BLaER1 treated with 17β-estradiol and CSF1 and Interleukin-3, amounts not matched to agents 10 nM and 100 nM (cell line): ENCODE results near the gene RAB11FIP3.

ENCODE experiments used
- H3K27ac ChIP-seq, 11 experiments: shearing (Covaris generic); formaldehyde crosslinking; 2 replicates each; pipeline ENCODE4 v1.8.1; 2022
- H3K27me3 ChIP-seq, 11 experiments: shearing (Covaris generic); formaldehyde crosslinking; 2 replicates each; pipeline ENCODE4 v1.8.1; 2022
- H3K36me3 ChIP-seq, 11 experiments: shearing (Covaris generic); formaldehyde crosslinking; 2 replicates each; pipeline ENCODE4 v1.8.1; 2022
- H3K4me1 ChIP-seq, 10 experiments: shearing (Covaris generic); formaldehyde crosslinking; 2 replicates each; pipeline ENCODE4 v1.8.1; 2022
- H3K4me2 ChIP-seq, 11 experiments: shearing (Covaris generic); formaldehyde crosslinking; 2 replicates each; pipeline ENCODE4 v1.8.1; 2022
- H3K4me3 ChIP-seq, 10 experiments: shearing (Covaris generic); formaldehyde crosslinking; 2 replicates each; pipeline ENCODE4 v1.8.1; 2022
- H3K9ac ChIP-seq, 11 experiments: shearing (Covaris generic); formaldehyde crosslinking; 2 replicates each; pipeline ENCODE4 v1.8.1; 2022
- H3K9me3 ChIP-seq, 11 experiments: shearing (Covaris generic); formaldehyde crosslinking; replicated peaks in 1 of 11; 2 replicates each; pipeline ENCODE4 v1.8.1; 2022
- H4K20me1 ChIP-seq, 11 experiments: shearing (Covaris generic); formaldehyde crosslinking; 2 replicates each; pipeline ENCODE4 v1.8.1; 2022
- Cebpa-rat ChIP-seq, 11 experiments: shearing (Covaris generic); IDR thresholded peaks; 2 replicates each; pipeline ENCODE4 v1.8.1; 2022

The RAB11FIP3 gene

DNA sequence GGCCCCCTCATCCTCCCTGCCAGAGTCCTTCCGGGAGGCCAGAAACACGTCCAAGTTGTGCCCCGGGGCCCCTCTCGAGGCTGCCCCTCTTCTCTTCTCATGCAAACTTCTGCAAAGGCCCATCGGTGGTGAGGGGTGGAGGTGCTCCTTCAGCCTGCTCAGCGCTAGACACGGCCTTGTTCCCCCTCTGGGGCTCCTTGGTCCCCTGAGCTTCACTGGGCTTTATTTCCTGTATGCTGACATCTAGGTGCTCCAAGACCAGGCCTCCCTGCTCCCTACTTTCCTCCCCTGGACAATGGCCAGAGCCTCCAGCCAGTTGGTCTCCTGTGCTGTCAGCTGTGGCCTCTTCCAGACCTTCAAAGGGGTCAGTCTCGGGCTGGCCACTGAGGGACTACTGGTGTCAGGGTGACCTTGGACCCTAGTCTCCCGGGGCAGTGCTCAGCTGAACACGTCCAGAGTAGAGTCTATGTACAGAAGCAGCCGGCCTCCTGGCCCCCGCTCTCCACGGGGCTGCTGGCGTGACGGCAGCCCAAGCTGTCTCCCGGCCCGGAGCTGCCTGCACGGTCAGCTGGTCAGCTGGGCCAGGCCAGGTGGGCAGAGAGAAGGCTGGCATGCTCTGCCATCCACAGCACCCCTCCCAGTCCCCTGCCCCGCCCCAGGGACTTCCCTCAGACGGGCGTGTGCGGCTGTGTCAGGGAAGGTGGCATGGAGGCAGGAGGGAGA lies 133.0 kb downstream of the RAB11FIP3 start:
- Histone ChIP-seq H3K9me3 (no peaks in the 10 kb centered on the region), H3K27ac (no peak overlapping the region; a peak in 1 of 22 replicates), H4K20me1 (peaks cover 0 to 91% (median 54%) of the 10 kb centered on the region in 11 experiments; a peak in 19 of 22 replicates), H3K9ac (peak overlapping the region in 4 of 11 experiments; percentile 23 to 42 (median 26); a peak in 4 of 22 replicates), H3K27me3 (peaks cover 51 to 62% (median 55%) of the 10 kb centered on the region in 11 experiments), H3K4me1 (peaks cover 23 to 77% (median 52%) of the 10 kb centered on the region in 10 experiments; a peak in 19 of 20 replicates), H3K4me3 (peak overlapping the region in 3 of 10 experiments; percentile 5 to 37 (median 31); a peak in 3 of 20 replicates), H3K36me3 (peaks cover 0 to 16% (median 8%) of the 10 kb centered on the region in 11 experiments; a peak in 11 of 22 replicates), H3K4me2 (peak overlapping the region; percentile 9 to 98 (median 78); a peak in 20 of 22 replicates)
- no peak for TF ChIP-seq Cebpa-rat (IDR thresholded peaks at IDR 0.05)

DNA sequence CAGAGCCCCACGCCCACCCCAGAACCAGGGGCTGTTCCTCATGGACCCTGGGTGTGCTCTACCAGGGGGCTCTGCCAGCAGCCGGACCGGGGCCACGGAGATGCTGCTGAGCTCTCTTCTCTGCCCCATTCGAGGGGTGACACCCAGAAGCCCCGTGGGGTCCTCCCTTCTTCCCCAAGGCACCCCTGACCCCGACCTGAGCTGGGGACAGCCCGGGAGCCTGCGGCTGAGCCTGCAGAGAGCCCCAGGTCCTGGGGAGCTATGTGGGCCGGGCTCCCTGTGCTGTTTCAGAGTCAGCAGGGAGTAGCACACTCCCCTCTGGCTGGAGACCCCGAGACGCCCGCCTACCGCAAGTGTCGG lies 133.6 kb downstream of the RAB11FIP3 start:
- H3K36me3 ChIP-seq: peaks cover 0 to 11% (median 4%) of the 10 kb centered on the region in 11 experiments; a peak in 10 of 22 replicates
- H3K4me3 ChIP-seq: peak overlapping the region in 1 of 10 experiments; percentile 37; a peak in 3 of 20 replicates
- H3K4me1 ChIP-seq: peaks cover 23 to 78% (median 50%) of the 10 kb centered on the region in 10 experiments; a peak in 19 of 20 replicates
- peaks cover 0 to 89% (median 49%) of the 10 kb centered on the region in 11 experiments; a peak in 19 of 22 replicates for H4K20me1 ChIP-seq
- H3K27ac ChIP-seq: no peak overlapping the region
- H3K9me3 ChIP-seq: no peaks in the 10 kb centered on the region
- H3K27me3 ChIP-seq: peaks cover 54 to 67% (median 58%) of the 10 kb centered on the region in 11 experiments
- no peak for TF ChIP-seq Cebpa-rat (IDR thresholded peaks at IDR 0.05)
- H3K9ac ChIP-seq: peak overlapping the region in 1 of 11 experiments; percentile 24; a peak in 1 of 22 replicates
- peak overlapping the region in 10 of 11 experiments; percentile 31 to 98 (median 80); a peak in 18 of 22 replicates for H3K4me2 ChIP-seq

DNA sequence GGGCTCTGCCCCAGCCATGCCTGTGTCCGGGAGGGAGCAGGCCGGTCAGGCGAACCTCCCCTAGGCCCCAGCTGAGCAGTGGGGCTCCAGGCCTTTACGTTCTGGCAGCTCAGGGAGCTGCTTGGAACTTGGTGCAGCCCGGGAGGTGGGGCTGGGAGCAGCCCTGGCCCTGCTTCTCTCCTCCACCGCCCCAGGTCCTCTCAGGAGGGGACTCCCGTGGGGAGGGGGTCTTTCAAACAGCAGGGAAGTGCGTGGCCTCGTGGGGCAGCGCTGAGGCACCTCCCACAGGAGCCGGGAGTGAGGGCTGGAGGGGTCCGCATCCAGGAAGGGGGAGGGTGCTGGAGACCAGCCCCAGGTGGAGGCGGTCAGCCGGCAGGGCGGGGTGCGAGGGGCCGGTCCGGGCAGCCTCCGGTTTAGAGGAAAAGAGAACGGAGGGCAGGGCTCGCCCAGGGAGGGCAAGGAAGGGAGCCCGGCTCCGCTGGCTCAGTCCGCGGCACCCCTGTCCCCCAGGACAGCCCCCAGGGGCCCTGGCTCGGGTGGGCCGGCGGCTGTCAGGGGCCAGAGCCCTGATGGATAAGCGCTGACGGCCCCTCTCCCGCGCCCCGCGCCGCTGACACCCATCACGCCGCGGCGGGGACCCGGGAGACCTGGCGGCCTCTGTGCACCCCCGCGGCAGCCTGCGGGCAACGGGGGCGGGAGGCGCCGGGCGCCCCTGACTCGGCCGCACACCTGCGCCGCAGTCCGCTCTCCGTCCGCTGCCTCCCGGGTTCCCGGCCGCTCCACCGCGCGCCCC lies 134.2 kb downstream of the RAB11FIP3 start:
- Histone ChIP-seq H3K9ac (peak overlapping the region in 1 of 11 experiments; percentile 24; a peak in 2 of 22 replicates), H3K36me3 (peaks cover 0 to 5% (median 0%) of the 10 kb centered on the region in 11 experiments; a peak in 4 of 22 replicates), H3K27ac (no peak overlapping the region), H3K4me2 (peak overlapping the region; percentile 41 to 98 (median 78); a peak in 19 of 22 replicates), H3K9me3 (no peaks in the 10 kb centered on the region), H3K4me1 (peaks cover 23 to 77% (median 50%) of the 10 kb centered on the region in 10 experiments; a peak in 19 of 20 replicates), H3K4me3 (peak overlapping the region in 3 of 10 experiments; percentile 22 to 41 (median 33); a peak in 3 of 20 replicates), H4K20me1 (peaks cover 0 to 83% (median 43%) of the 10 kb centered on the region in 11 experiments; a peak in 18 of 22 replicates), H3K27me3 (peaks cover 54 to 67% (median 58%) of the 10 kb centered on the region in 11 experiments)
- no peak for TF ChIP-seq Cebpa-rat (IDR thresholded peaks at IDR 0.05)

GRCh38 chr16:560204-560700 lies 134.8 kb downstream of the RAB11FIP3 start, which contains the start of gene PRR35:
PRR35 (plus strand) TSS chr16:560394; CDS start chr16:563295, 2,901 bp downstream.
- H3K27ac ChIP-seq: no peak within 1 kb of the TSS
- H3K9me3 ChIP-seq: no peaks in the 10 kb centered on the region
- H3K4me3 ChIP-seq: peak within 1 kb of the TSS in 3 of 10 experiments; percentile 22 to 41 (median 33); a peak in 4 of 20 replicates
- no peaks in the 10 kb centered on the region; a peak in 1 of 22 replicates for H3K36me3 ChIP-seq
- no peak for TF ChIP-seq Cebpa-rat (IDR thresholded peaks at IDR 0.05)
- peaks cover 0 to 76% (median 36%) of the 10 kb centered on the region in 11 experiments; a peak in 18 of 22 replicates for H4K20me1 ChIP-seq
- peaks cover 54 to 67% (median 58%) of the 10 kb centered on the region in 11 experiments for H3K27me3 ChIP-seq
- peak within 1 kb of the TSS in 1 of 11 experiments; percentile 24; a peak in 2 of 22 replicates for H3K9ac ChIP-seq
- peak within 1 kb of the TSS; percentile 41 to 98 (median 78); a peak in 19 of 22 replicates for H3K4me2 ChIP-seq
- H3K4me1 ChIP-seq: peaks cover 27 to 77% (median 51%) of the 10 kb centered on the region in 10 experiments; a peak in 19 of 20 replicates

DNA sequence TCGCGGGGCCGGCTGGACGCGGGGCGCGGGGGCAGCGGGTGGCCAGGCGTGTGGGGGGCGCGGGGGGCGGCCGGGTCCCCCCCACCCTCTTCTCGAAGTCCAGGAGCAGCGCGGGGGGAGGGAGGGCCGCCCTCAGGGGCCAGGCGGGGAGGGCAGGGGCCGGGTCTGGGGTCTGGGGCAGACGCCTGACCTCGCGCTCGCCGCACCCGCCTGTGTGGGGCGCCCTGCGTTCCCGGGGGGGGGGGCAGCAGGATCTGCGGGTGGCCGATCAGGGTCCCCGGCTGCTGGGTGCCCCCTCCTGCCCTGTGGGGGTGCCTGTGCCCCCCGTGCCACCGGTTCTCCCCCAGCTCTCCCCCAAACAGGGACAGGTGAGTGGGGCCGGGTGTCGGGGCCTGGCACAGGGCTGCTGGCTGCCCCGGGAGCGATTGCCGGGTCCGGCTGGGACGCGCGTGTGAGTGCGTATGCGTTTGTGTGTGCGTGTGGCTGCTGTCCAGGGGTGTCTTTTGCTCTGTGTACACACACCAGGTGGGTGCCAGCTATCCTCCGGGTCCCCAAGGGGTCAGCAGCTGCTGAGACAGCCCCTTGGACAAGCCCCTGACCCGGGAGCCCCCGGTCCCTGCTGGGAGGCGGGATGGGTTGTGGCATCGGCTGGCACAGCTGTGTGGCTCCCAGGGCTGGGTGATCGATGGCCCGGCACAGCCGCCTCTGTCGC lies 135.4 kb downstream of the RAB11FIP3 start:
- H3K27ac ChIP-seq: no peak overlapping the region
- H3K9ac ChIP-seq: no peak overlapping the region
- H3K36me3 ChIP-seq: no peaks in the 10 kb centered on the region
- no peak overlapping the region; a peak in 1 of 20 replicates for H3K4me3 ChIP-seq
- H3K9me3 ChIP-seq: no peaks in the 10 kb centered on the region
- H3K27me3 ChIP-seq: peaks cover 54 to 67% (median 58%) of the 10 kb centered on the region in 11 experiments
- no peak for TF ChIP-seq Cebpa-rat (IDR thresholded peaks at IDR 0.05)
- H3K4me1 ChIP-seq: peaks cover 32 to 78% (median 55%) of the 10 kb centered on the region in 10 experiments
- H3K4me2 ChIP-seq: peak overlapping the region in 5 of 11 experiments; percentile 30 to 49 (median 41); a peak in 7 of 22 replicates
- H4K20me1 ChIP-seq: peaks cover 0 to 72% (median 33%) of the 10 kb centered on the region in 11 experiments; a peak in 18 of 22 replicates

GRCh38 chr16:561413-561794 lies 136.0 kb downstream of the RAB11FIP3 start:
- Histone ChIP-seq H3K4me2 (peak overlapping the region in 5 of 11 experiments; percentile 30 to 49 (median 41); a peak in 6 of 22 replicates), H3K9ac (no peak overlapping the region), H3K4me1 (peaks cover 37 to 80% (median 60%) of the 10 kb centered on the region in 10 experiments), H3K27ac (no peak overlapping the region), H3K36me3 (no peaks in the 10 kb centered on the region), H3K9me3 (no peaks in the 10 kb centered on the region), H3K27me3 (peaks cover 54 to 67% (median 58%) of the 10 kb centered on the region in 11 experiments), H3K4me3 (no peak overlapping the region; a peak in 1 of 20 replicates), H4K20me1 (peaks cover 0 to 66% (median 33%) of the 10 kb centered on the region in 11 experiments; a peak in 18 of 22 replicates)
- TF ChIP-seq Cebpa-rat (IDR thresholded peaks at IDR 0.05): no peak

- Histone ChIP-seq H3K27me3 (peaks cover 54 to 67% (median 58%) of the 10 kb centered on the region in 11 experiments), H3K4me1 (peaks cover 45 to 80% (median 61%) of the 10 kb centered on the region in 10 experiments), H3K4me2 (0 out of 22 replicates have a peak overlapping the region, but pooled peaks of 1 of the 11 experiments have one; percentile 45), H3K4me3 (no peak overlapping the region), H3K36me3 (no peaks in the 10 kb centered on the region), H3K27ac (no peak overlapping the region), H3K9ac (no peak overlapping the region), H4K20me1 (peaks cover 0 to 58% (median 32%) of the 10 kb centered on the region in 11 experiments; a peak in 18 of 22 replicates), H3K9me3 (no peaks in the 10 kb centered on the region)
- TF ChIP-seq Cebpa-rat (IDR thresholded peaks at IDR 0.05): no peak
Measured at GRCh38 chr16:561957-562938, 136.8 kb downstream of the RAB11FIP3 start.
